Lung (tissue), 12 donors: ENCODE data around the gene NOS1. TPM values are rescaled to one million over a fixed set of nuclear protein-coding genes. Genes with fewer than 3 reads are reported as not detected.
"Not testable (repeated sequence)": the region's sequence is repeated elsewhere in the genome, so short reads cannot be mapped to it uniquely, and the experiment has no call there.

Experiments used
- ATAC-seq: fragments of 200-7000 bp; cut with Tn5 transposase; one replicate; pipeline ENCODE4 v1.9.1; 2020; ENCODE audit warnings: moderate number of reproducible peaks; ENCODE audit not compliant: insufficient read depth, low FRiP score
- DNase-seq, 3 donors: peaks; one replicate each; pipeline ENCODE4 v3.0.0-alpha.2; 2013 to 2017
- H3K27ac ChIP-seq, 2 donors: one replicate each; pipeline ENCODE4 v1.5.1; 2013; ENCODE audit warnings: mild to moderate bottlenecking in 2 of 2, moderate library complexity in 2 of 2, control low read depth in 1 of 2, inconsistent platforms in 1 of 2, low read depth in 1 of 2, low read length in 1 of 2
- H3K27me3 ChIP-seq, 3 donors: one replicate each; pipeline ENCODE4 v1.5.1; 2013; ENCODE audit warnings: low read length in 2 of 3; ENCODE audit not compliant: control insufficient read depth in 3 of 3, insufficient read depth in 3 of 3
- H3K36me3 ChIP-seq, 4 donors: one replicate each; pipeline ENCODE4 v1.5.1; 2013; ENCODE audit warnings: low read length in 4 of 4, mild to moderate bottlenecking in 1 of 4, moderate library complexity in 1 of 4; ENCODE audit not compliant: control insufficient read depth in 4 of 4, insufficient read depth in 4 of 4
- H3K4me1 ChIP-seq, 5 donors: one replicate each; pipeline ENCODE4 v1.5.1; 2013; ENCODE audit warnings: low read length in 5 of 5, mild to moderate bottlenecking in 2 of 5, moderate library complexity in 1 of 5; ENCODE audit not compliant: control insufficient read depth in 5 of 5, insufficient read depth in 5 of 5
- H3K4me3 ChIP-seq: one replicate; pipeline ENCODE4 v1.5.1; 2013; ENCODE audit warnings: mild to moderate bottlenecking, control low read depth, moderate library complexity
- H3K9ac ChIP-seq, 2 donors: one replicate each; pipeline ENCODE4 v1.5.1; 2013; ENCODE audit warnings: low read length in 2 of 2, control low read depth in 1 of 2; ENCODE audit not compliant: insufficient read depth in 1 of 2
- H3K9me3 ChIP-seq, 4 donors: one replicate each; pipeline ENCODE4 v1.5.1; 2013; ENCODE audit warnings: low read length in 3 of 4, mild to moderate bottlenecking in 1 of 4, moderate library complexity in 1 of 4; ENCODE audit not compliant: control insufficient read depth in 4 of 4, insufficient read depth in 3 of 4
- WGBS, 2 donors: extraction: QIAGEN DNeasy Blood & Tissue Kit; methylation state at CpG; one replicate each; pipeline ENCODE4 v1.1.7; 2013; 5-methylcytosine and 5-hydroxymethylcytosine counted together
- polyA plus RNA-seq, 2 donors: library from polyadenylated mRNA; stranded (reverse); fragments of 200-250 nt; gene quantifications; one replicate each; pipeline ENCODE4 v1.2.1, GENCODE V29; 2013
- total RNA-seq, 2 donors: library from RNA; depleted of rRNA in 1 of 2; stranded (reverse); fragments of >200 nt in 1 of 2; gene quantifications; one replicate each; pipeline ENCODE4 v1.2.1, GENCODE V29; 2014 to 2021
- TF ChIP-seq, protein P1 (sequence below): IDR thresholded peaks from 2 replicates; pipeline ENCODE4 v1.5.1; 2012; ENCODE audit warnings: mild to moderate bottlenecking; ENCODE audit errors: control extremely low read depth, extremely low read depth
- donor health status: control.
- donor health status: control.
- donor health status: Bipolar disorder and iron deficiency.
- donor health status: healthy.
- donor health status: DM: yes; HTN: yes; CAD: no.

Gene NOS1
- total and polyA plus RNA-seq, 4 donors: 0.25 to 2.4 (median 0.74) TPM

- 50 to 58% methylated on average over 2 of the region's 2 CpGs for WGBS, 2 donors
- no peak for DNase-seq
- Histone ChIP-seq H3K9ac (no peak overlapping the region), H3K27me3 (no peaks in the 10 kb centered on the region), H3K27ac (no peak overlapping the region), H3K9me3 (no peaks in the 10 kb centered on the region), H3K4me3 (no peak overlapping the region), H3K36me3 (no peaks in the 10 kb centered on the region), H3K4me1 (no peaks in the 10 kb centered on the region)
- TF ChIP-seq, protein P1, sequence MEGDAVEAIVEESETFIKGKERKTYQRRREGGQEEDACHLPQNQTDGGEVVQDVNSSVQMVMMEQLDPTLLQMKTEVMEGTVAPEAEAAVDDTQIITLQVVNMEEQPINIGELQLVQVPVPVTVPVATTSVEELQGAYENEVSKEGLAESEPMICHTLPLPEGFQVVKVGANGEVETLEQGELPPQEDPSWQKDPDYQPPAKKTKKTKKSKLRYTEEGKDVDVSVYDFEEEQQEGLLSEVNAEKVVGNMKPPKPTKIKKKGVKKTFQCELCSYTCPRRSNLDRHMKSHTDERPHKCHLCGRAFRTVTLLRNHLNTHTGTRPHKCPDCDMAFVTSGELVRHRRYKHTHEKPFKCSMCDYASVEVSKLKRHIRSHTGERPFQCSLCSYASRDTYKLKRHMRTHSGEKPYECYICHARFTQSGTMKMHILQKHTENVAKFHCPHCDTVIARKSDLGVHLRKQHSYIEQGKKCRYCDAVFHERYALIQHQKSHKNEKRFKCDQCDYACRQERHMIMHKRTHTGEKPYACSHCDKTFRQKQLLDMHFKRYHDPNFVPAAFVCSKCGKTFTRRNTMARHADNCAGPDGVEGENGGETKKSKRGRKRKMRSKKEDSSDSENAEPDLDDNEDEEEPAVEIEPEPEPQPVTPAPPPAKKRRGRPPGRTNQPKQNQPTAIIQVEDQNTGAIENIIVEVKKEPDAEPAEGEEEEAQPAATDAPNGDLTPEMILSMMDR: no peak
- no peak for ATAC-seq
These were observed 133.2 kb downstream of the NOS1 start for GRCh38 chr12:117228239-117228638.

- no peak for DNase-seq
- WGBS, 2 donors: 50% methylated on average over 12 of the region's 12 CpGs
- TF ChIP-seq, protein P1: no peak
- no peak for ATAC-seq
- Histone ChIP-seq H3K4me3 (no peak overlapping the region), H3K36me3 (no peaks in the 10 kb centered on the region), H3K27ac (no peak overlapping the region), H3K27me3 (peaks cover 0 to 3% (median 0%) of the 10 kb centered on the region in 3 donors), H3K9me3 (no peaks in the 10 kb centered on the region), H3K9ac (no peak overlapping the region), H3K4me1 (no peaks in the 10 kb centered on the region)
These were observed 134.3 kb downstream of the NOS1 start for GRCh38 chr12:117227000-117227653.

DNA sequence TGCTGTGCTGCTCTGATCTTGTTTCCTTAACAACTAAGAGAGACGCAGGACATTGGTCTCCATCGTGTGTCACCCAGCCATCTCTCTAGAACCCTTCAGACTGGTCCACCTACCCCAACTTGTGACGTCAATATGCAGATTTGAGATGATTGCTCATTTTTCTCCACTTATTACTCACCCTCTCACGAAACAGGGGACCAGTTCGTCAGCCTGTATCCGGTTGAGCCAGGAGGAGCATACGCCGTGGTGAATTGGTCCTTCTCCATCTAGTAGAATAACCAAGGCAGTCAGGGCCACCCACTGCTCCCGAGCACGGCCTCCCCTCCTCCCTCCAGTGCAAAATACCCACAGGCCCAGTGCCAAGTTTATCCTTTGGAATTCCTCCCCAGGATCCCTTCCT lies 134.9 kb downstream of the NOS1 start:
- H3K9me3 ChIP-seq: no peaks in the 10 kb centered on the region
- 76 to 86% methylated on average over 10 of the region's 10 CpGs for WGBS, 2 donors
- TF ChIP-seq, protein P1: no peak

DNA sequence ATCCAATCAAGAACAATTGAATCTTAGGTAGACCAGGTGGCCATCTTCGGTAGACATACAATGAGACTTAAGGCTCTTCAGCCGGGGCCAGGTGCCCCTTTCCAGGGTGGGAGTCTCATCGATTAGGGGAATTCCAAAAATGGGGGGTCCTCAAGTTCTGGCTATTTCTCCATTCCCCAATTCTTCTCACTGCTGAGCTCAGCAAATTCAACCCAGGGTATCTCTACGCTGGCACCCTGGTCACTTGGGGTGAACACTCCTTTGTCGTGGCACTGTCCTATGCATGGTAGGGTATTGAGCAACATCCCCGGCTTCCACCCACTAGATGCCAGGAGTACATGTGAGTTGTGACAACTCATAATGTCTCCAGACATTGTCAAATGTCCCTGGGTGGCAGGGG lies 136.2 kb downstream of the NOS1 start:
- no peaks in the 10 kb centered on the region for H3K4me1 ChIP-seq
- H3K27ac ChIP-seq: no peak overlapping the region
- WGBS, 2 donors: 79 to 82% methylated on average over 6 of the region's 6 CpGs
- no peak overlapping the region for H3K9ac ChIP-seq
- DNase-seq: no peak
- H3K36me3 ChIP-seq: no peaks in the 10 kb centered on the region
- ATAC-seq: no peak
- TF ChIP-seq, protein P1: no peak
- no peaks in the 10 kb centered on the region for H3K9me3 ChIP-seq
- peaks cover 0 to 3% (median 0%) of the 10 kb centered on the region in 3 donors for H3K27me3 ChIP-seq
- H3K4me3 ChIP-seq: no peak overlapping the region

More for the DNA sequence above, 134.9 kb downstream of the NOS1 start:
- DNase-seq (no peak), ATAC-seq (no peak)
- H3K36me3 ChIP-seq: no peaks in the 10 kb centered on the region
- no peak overlapping the region for H3K27ac ChIP-seq
- no peak overlapping the region for H3K4me3 ChIP-seq
- no peaks in the 10 kb centered on the region for H3K4me1 ChIP-seq
- H3K9ac ChIP-seq: no peak overlapping the region
- H3K27me3 ChIP-seq: peaks cover 0 to 3% (median 0%) of the 10 kb centered on the region in 3 donors

- H3K4me1 ChIP-seq, H3K36me3 ChIP-seq, DNase-seq, H3K4me3 ChIP-seq, H3K27ac ChIP-seq, H3K9ac ChIP-seq, ATAC-seq, H3K9me3 ChIP-seq: not testable (repeated sequence)
- H3K27me3 ChIP-seq: peaks cover 0 to 10% (median 0%) of the 10 kb centered on the region in 3 donors
- 81 to 91% methylated on average over 5 of the region's 5 CpGs for WGBS, 2 donors
These were observed 140.5 kb downstream of the NOS1 start for GRCh38 chr12:117220947-117221346.
